A673 (cell line): ENCODE measurements around the gene IL6R. TPM values are rescaled to one million over a fixed set of nuclear protein-coding genes. Genes with fewer than 3 reads are reported as not detected.
"Not testable (repeated sequence)": the region's sequence is repeated elsewhere in the genome, so short reads cannot be mapped to it uniquely, and the experiment has no call there.

ENCODE experiments used
- BruUV-seq: library from RNA; stranded (reverse); fragments of 400-500 nt; replicated peaks from 2 replicates; lab custom pipeline; 2021; lab: Mats Ljungman, UMichigan
- CTCF ChIA-PET: fragments of 300-600 bp; sonication (Branson Sonifier 250); formaldehyde crosslinking; loops from one replicate; lab custom pipeline; 2022; ENCODE audit warnings: antibody characterized with exemption; lab: Charles Lee
- POLR2A ChIA-PET: fragments of 300-600 bp; sonication (Branson Sonifier 250); formaldehyde crosslinking; loops from one replicate; lab custom pipeline; 2022; ENCODE audit warnings: antibody characterized with exemption; ENCODE audit not compliant: low non-redundant PET; lab: Charles Lee
- DNase-seq: peaks from one replicate; pipeline ENCODE4 v3.0.0-alpha.2; 2015; ENCODE audit warnings: low spot score
- H3K27ac ChIP-seq: fragments of 200-600 bp; sonication (generic); 2 replicates; pipeline ENCODE4 v1.5.1; 2016; ENCODE audit warnings: mixed run types, low read depth, mild to moderate bottlenecking, mixed read lengths, antibody characterized with exemption, low read length; ENCODE audit not compliant: poor library complexity, severe bottlenecking
- H3K27me3 ChIP-seq: fragments of 200-600 bp; sonication (generic); replicated peaks from 2 replicates; pipeline ENCODE4 v1.6.1; 2017; ENCODE audit warnings: mixed run types, low read depth, mild to moderate bottlenecking, mixed read lengths, antibody characterized with exemption, low read length; ENCODE audit not compliant: insufficient read depth, poor library complexity
- H3K36me3 ChIP-seq: fragments of 200-600 bp; sonication (generic); 2 replicates; pipeline ENCODE4 v1.6.1; 2016; ENCODE audit warnings: mixed run types, mild to moderate bottlenecking, mixed read lengths, antibody characterized with exemption, low read length; ENCODE audit not compliant: insufficient read depth, poor library complexity, severe bottlenecking
- H3K4me1 ChIP-seq: fragments of 200-600 bp; sonication (generic); 2 replicates; pipeline ENCODE4 v1.6.1; 2017; ENCODE audit warnings: mixed run types, mild to moderate bottlenecking, mixed read lengths, antibody characterized with exemption, low read length; ENCODE audit not compliant: insufficient read depth, poor library complexity, severe bottlenecking
- H3K4me3 ChIP-seq: fragments of 200-600 bp; sonication (generic); 2 replicates; pipeline ENCODE4 v1.5.1; 2016; ENCODE audit warnings: low read depth, mixed run types, mild to moderate bottlenecking, mixed read lengths, low read length; ENCODE audit not compliant: poor library complexity, severe bottlenecking
- H3K9me3 ChIP-seq: fragments of 200-600 bp; sonication (generic); 2 replicates; pipeline ENCODE4 v1.6.1; 2016; ENCODE audit warnings: mixed run types, low read depth, mild to moderate bottlenecking, mixed read lengths, antibody characterized with exemption, low read length; ENCODE audit not compliant: poor library complexity, severe bottlenecking
- CTCF ChIP-seq: fragments of 300-800, 200-600 bp; sonication (generic); conservative IDR thresholded peaks from 2 replicates; pipeline ENCODE4 v1.5.1; 2017; ENCODE audit warnings: low read depth, mild to moderate bottlenecking, antibody characterized with exemption, low read length, moderate library complexity, mixed read lengths
- EZH2 ChIP-seq: fragments of 200-600 bp; sonication (generic); IDR thresholded peaks from 2 replicates; pipeline ENCODE4 v1.6.1; 2017; ENCODE audit warnings: borderline replicate concordance, low read depth, mild to moderate bottlenecking, mixed read lengths, antibody characterized with exemption, low read length; ENCODE audit not compliant: poor library complexity, severe bottlenecking
- intact Hi-C: fragments of 100-400 bp; cut with micrococcal nuclease; formaldehyde crosslinking; loops from one replicate; pipeline ENCODE4 v1.10.0; 2022; ENCODE audit not compliant: unreplicated experiment
- total RNA-seq: library from RNA; stranded (reverse); gene quantifications from 2 replicates; pipeline ENCODE4 v1.2.3, GENCODE V29; 2021

IL6R gene
- total RNA-seq, 1 experiment from 2014 or later = 1.9 TPM

DNA sequence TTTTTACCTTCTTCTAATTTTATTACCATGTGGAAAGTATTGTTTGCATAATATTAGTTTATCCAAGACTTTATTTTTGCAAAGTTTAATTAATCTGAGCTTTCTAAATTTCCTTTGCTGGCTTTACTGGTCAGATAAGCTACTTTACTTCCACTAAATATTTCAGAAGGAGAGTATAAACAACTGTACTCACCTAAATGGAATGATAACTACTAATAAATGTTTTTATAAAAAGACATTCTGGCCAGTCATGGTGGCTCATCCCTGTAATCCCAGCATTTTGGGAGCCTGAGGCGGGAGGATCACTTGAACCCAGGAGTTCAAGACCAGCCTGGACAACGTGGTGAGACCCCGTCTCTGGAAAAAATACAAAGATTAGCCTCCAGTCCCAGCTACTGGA, 43.8 kb upstream of the IL6R start:
- no peaks in the 10 kb centered on the region for H3K36me3 ChIP-seq
- ChIA-PET CTCF (interaction anchor here (0.6 kb wide), 1 partner anchor 9 kb away, joined by 3 read pairs; no protein-coding TSS in a partner anchor), POLR2A (no interaction called here)
- BruUV-seq = no TSS peak
- H3K4me1 ChIP-seq = no peaks in the 10 kb centered on the region
- TF ChIP-seq EZH2 = no peak
- DNase-seq = no peak
- no peaks in the 10 kb centered on the region for H3K27me3 ChIP-seq
- no peak overlapping the region for H3K4me3 ChIP-seq
- intact Hi-C loops = no loop called here
- H3K27ac ChIP-seq = no peak overlapping the region
- no peaks in the 10 kb centered on the region for H3K9me3 ChIP-seq

- TF ChIP-seq CTCF = no peak
- TF ChIP-seq EZH2 = no peak
- Histone ChIP-seq H3K4me1 (no peaks in the 10 kb centered on the region), H3K27me3 (no peaks in the 10 kb centered on the region), H3K27ac (no peak overlapping the region), H3K9me3 (no peaks in the 10 kb centered on the region), H3K36me3 (no peaks in the 10 kb centered on the region), H3K4me3 (no peak overlapping the region)
- intact Hi-C loops = no loop called here
- CTCF ChIA-PET = no interaction called here
- no peak for DNase-seq
- no TSS peak for BruUV-seq
- POLR2A ChIA-PET = no interaction called here
These were observed 33.7 kb upstream of the IL6R start for GRCh38 chr1:154371436-154371835.

GRCh38 chr1:154373777-154374357, 31.3 kb upstream of the IL6R start:
- H3K27ac ChIP-seq, intact Hi-C loops, H3K27me3 ChIP-seq, CTCF ChIA-PET, H3K9me3 ChIP-seq, BruUV-seq, POLR2A ChIA-PET, H3K36me3 ChIP-seq, DNase-seq, H3K4me3 ChIP-seq, H3K4me1 ChIP-seq: not testable (repeated sequence)

GRCh38 chr1:154379301-154379700, 25.8 kb upstream of the IL6R start:
- intact Hi-C loops = no loop called here
- BruUV-seq = no TSS peak
- ChIA-PET POLR2A (no interaction called here), CTCF (no interaction called here)
- Histone ChIP-seq H3K4me3 (no peak overlapping the region), H3K4me1 (no peaks in the 10 kb centered on the region), H3K27ac (no peak overlapping the region), H3K9me3 (no peaks in the 10 kb centered on the region), H3K27me3 (no peaks in the 10 kb centered on the region), H3K36me3 (no peaks in the 10 kb centered on the region)
- no peak for TF ChIP-seq CTCF
- no peak for TF ChIP-seq EZH2
- no peak for DNase-seq
